ENCODE measurements around the gene BMPER.

The BMPER gene

GRCh38 chr7:33905389-33906032 lies at the start of gene BMPER:
TSS of gene BMPER (plus strand) at chr7:33905539. CDS start at chr7:33905614, 75 bp downstream.
- DNase-seq = no peak

- DNase-seq = no peak
Observed at GRCh38 chr7:33861947-33862346, 43.4 kb upstream of the BMPER start.

GRCh38 chr7:33862946-33863814 lies 42.2 kb upstream of the BMPER start:
- no peak for DNase-seq

GRCh38 chr7:33868166-33868565 lies 37.2 kb upstream of the BMPER start:
- DNase-seq = no peak

GRCh38 chr7:33869176-33869575 lies 36.2 kb upstream of the BMPER start:
- no peak for DNase-seq

- no peak for DNase-seq
Observed at GRCh38 chr7:33870120-33870519, 35.2 kb upstream of the BMPER start.

GRCh38 chr7:33872870-33873269 lies 32.5 kb upstream of the BMPER start:
- DNase-seq = no peak

- DNase-seq = no peak
Observed at GRCh38 chr7:33873518-33873917, 31.8 kb upstream of the BMPER start.

GRCh38 chr7:33873981-33874750 lies 31.2 kb upstream of the BMPER start:
- no peak for DNase-seq

GRCh38 chr7:33874943-33875342 lies 30.4 kb upstream of the BMPER start:
- DNase-seq = no peak

- no peak for DNase-seq
Observed at GRCh38 chr7:33876596-33877274, 28.6 kb upstream of the BMPER start.

GRCh38 chr7:33880787-33881186 lies 24.6 kb upstream of the BMPER start:
- DNase-seq = no peak

- no peak for DNase-seq
Observed at GRCh38 chr7:33881316-33881715, 24.0 kb upstream of the BMPER start.

- no peak for DNase-seq
Observed at GRCh38 chr7:33882040-33882837, 23.1 kb upstream of the BMPER start.

- DNase-seq = no peak
Observed at GRCh38 chr7:33882950-33883670, 22.2 kb upstream of the BMPER start.

- no peak for DNase-seq
Observed at GRCh38 chr7:33883671-33883965, 21.7 kb upstream of the BMPER start.

- DNase-seq = no peak
Observed at GRCh38 chr7:33885290-33886148, 19.8 kb upstream of the BMPER start.

- DNase-seq = no peak
Observed at GRCh38 chr7:33886149-33886623, 19.2 kb upstream of the BMPER start.

GRCh38 chr7:33887266-33887975 lies 17.9 kb upstream of the BMPER start:
- DNase-seq = no peak

GRCh38 chr7:33888166-33888565 lies 17.2 kb upstream of the BMPER start:
- no peak for DNase-seq
